Measurements from ENCODE around the gene SLIT1.

Gene SLIT1

DNA sequence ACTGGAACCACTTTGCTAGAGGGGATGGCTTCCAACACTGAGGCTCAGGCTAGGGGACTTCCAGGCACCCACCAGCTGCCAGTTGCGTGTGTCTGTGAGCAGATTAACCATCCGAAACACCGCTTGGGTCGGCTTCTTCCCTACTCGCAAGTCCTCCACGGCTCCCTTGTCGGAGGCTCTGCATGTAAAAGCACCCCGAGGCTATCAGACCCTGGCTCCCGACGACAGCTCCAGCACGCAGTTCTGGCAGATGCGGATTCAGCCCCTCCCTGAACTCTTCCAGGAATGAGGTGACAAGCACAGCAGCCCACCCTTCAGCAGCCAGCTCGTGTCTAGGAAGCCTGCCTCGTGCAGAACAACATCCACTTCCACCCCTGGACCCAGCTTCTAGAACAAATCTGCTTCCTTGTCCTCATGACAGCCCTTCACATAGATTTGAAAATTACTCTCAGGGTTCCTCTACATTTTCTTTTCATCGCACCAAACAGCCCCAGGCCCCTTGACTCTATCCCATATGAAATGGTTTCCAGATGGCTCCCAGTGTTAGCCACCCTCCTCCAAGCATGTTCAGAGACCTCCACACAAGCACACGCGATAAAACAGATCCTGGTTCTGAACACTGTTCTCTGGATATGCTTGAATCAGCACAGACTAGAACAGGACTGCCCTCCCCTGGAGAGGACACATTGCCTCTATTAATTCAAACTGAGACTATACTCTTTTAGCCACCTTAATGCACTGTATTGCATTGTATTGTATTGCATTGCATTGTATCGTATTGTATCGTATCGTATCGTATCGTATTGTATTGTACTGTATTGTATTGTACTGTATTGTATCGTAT is 44.6 kb downstream of the SLIT1 start:
- no peak for DNase-seq

DNA sequence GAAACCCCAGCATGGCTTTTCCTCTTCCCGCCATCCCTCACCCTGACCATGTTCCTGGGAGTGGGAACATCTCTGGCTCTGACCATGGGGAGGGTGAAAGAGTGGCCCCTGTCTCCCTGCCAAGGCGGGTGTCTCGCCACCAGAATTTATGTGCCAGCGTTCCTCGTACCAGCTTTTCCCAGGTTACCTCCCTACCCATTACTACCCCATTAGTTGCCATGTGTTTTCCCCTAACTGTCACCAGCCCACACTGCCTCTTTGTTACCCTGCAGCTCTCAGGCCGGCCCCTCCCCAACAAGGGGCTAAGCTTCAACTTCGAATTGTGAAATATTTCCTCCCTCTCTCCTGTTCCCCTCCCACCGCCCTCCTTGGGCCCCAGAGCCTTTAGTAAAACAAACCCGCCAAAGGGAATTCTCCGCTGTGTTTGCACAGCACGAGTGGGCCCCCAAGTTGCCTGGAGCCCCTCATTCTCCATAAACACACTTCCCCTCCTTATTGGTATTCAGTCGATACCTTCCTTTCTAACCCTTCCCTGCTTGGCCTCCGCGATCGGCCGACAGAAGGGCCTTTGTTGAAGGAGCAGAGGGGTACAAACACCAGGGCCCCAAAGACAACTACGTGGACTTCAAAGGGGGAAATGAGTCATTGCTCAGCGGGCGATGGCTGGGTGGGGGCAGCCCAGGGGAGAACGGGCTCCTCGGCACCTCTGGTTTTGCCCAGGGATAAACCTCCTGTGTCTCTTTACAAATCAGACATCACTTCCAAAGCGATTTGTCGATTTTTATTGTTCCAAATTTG is 45.5 kb downstream of the SLIT1 start:
- DNase-seq, result peak in 2 of 58 donors; percentile 17 to 27

DNA sequence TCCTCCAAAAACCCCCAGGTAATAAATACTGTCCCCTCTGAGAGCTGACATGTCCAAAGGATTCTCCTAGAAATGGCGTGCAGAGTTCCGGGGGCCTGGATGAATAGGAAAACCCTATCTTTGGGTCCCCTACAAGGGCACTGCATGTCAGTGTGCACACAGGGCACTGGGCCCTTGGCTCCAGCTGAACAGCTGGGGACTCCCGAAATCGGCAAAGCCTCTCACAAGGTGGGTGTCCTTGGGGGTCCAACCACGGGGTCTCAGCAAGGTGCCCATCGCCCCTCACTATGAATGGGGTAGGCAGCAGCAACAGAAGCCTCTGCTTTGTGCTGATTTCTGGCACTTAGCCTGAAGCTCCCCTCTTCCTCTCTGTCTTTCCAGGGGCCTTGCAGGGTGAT is 46.1 kb downstream of the SLIT1 start:
- no peak for DNase-seq

DNA sequence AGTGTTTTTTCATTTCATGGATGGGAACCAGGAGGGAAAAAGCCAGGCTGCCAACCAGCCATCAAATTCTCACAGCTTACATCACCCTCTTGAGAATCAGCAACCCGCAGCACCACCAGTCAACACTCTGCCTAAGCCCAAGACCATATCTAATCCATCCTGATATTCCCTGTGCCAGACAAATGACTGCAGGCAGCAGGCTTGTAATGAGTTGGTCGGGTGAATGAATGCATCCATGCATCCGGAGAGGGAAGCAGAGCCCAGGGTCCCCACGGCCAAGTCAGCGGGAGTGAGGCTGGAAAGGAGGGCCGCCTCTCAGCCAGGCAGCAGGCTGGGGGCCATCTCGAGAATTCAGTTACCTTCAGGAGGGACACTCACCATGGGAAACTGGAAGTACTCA is 46.9 kb downstream of the SLIT1 start:
- DNase-seq, result no peak

DNA sequence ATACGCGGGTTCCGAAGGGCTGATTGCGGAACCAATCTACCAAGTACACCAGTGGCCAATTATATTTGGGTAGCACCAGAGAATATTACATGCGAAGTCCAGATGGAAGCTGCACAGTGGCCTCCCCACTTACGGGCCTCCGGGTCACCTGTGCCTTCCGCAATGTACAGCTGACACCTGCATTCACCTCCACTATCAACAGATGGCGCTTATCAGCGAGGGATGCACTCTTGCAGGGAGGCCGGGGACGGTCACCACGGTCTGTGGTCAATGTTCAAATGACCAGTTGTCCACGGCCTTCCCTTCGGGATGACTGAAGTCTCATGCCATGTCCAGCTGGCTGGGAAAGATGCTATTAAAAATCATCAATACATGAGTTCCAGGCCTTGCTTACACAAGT is 47.6 kb downstream of the SLIT1 start:
- no peak for DNase-seq

DNA sequence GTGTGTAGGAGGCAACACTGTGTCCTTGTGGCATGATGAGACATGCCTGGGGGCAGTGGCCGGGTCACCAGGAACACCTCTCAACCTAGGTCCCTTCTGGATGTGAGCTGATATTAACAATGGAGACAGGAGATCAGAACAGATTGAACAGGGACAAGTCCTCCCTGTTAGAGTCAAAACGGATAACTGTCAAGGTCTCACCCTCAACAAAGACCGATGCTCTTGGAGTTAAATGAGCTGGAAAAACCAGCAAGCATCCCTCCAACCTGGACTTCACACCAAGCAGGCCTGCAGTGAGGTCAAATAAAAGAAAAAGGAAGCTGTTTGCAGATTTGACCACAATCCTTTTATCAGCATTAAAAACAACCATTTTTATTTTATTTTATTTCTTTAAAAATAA is 49.0 kb downstream of the SLIT1 start:
- no peak for DNase-seq

DNA sequence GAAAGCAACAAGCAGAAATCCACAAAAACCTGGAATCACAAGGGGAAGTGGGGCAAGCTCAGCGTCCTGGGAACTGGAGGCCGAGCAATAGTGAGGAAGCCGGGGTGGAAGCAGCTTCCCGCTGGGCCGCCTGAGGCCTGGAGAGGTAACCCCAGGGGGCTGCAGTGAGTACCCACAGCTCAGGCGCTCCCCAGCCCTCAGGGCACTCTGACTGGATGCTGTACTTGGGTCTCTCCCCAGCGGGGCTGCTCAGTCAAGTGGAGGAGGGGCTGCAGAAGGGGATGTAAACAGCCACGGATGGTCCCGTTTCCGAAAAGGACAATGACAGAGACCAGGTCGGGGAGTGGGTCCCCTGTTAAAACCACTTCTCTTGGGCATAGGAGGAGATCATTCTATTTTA is 50.3 kb downstream of the SLIT1 start:
- no peak for DNase-seq

DNA sequence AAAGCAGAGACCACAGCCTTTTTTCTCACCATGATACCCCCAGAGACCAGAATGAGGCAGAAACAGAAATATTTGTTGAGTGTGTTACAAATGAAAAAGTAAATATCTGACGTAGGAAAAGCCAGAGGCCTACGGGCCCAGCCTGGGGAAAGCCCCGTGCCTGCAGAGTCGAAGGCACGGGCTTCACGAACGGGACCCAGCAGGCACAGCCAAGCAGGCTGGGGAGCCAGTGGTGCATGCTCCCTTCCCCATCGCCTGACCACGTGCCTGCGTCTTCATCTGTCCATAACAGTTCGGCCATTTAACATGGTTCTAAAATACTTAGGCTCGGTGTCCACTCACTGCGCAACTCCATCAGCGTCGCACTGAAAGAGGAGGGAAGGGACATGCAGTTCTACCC is 50.8 kb downstream of the SLIT1 start:
- no peak for DNase-seq

DNA sequence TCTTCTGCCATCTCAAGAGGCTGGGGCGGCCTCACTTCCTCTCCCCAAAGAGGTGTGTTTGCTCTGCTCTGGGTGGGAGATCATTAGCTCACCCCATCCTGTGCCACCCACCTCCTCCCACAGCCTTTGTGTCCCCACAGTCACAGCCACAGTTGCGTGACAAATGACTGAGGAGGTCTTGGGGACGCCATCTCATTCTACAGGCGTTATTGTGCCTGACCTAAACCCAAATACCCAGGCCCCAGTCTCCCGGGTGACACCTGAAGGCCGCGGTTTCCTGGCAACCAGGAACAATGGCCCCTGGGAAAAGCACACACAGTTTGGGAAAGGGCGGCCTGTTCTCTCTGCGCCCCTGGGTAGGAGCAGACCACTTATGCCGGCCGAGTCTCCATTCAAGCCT is 51.6 kb downstream of the SLIT1 start:
- DNase-seq, result no peak

DNA sequence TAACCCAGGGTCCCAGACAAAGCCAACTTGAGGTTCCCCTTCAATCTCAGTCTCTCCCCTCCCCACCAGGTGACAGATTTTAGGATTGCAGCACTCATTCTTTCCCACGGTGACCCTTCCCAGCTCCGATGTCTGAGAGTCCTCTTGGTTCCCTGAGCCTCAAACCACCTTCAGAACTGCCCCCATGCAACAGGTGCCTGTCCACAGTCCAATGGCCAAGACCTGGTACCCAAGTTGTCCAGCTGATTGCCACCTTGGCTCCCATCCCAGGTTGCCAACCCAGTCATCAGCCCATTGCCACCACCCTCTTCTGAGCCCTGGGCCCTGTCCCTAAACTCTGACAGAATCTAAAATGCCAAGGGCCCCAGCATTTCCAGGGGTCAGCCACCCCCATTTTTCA is 53.5 kb downstream of the SLIT1 start:
- no peak for DNase-seq

DNA sequence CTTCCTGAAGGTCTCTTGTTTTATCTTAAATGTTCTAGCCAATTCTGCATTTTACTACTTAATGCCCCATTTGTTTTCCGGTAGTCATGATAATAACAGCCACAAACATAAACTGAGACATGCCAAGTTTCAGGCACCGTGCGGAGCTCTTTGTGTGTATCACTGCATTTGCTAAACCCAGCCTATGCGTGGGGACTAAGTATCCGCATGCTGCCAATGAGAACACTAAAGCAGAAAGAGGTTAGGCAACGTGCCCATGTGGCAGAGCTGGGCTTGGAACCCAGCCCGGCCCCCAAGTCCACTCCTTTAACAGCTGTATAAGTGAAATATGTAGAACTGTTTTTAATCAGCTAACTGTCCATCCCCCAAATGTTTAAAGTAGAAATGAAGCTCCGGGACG is 54.1 kb downstream of the SLIT1 start:
- DNase-seq, result peak in 32 of 58 donors; percentile 10 to 64 (median 28)

DNA sequence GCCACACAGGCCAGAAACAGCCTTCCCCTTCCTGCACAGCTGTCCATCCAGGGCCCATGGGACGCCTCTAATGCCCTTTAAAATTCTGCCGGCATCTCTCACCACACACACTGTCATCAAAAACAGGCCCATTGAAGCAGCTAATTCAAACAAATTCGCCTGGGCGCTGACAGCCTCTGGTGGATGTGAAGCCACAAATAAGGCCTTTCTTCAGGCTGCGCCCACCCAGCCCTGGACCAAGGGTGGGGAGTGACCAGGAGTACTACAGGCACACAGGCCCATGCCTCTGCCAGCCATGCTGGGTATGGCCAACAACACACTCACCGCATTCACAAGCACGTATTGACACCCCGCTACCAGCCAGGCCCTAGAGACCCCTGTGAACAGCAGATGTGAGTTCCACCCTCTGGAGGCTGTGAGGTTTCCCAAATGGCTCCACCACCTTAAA is 54.6 kb downstream of the SLIT1 start:
- DNase-seq, result peak in 1 of 58 donors; percentile 19

DNA sequence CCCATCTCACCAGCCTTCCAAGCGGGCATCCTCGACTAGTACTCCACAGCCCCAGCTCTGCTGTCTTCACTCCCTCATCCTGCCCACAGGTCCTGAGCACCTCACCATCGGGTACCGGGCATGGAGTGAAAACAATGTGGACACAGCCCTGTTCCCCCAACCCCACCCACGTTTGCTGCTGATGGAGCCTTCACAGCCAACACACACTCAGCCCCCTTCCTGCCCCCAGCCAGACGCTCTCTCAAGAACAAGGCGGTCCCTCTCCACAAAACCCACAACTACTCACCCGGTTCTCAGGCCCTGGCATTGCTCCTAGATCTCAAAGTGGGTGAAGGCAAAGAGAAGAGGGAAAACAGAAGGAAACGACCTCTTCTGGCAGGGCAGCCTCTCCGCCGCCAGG is 56.1 kb downstream of the SLIT1 start:
- DNase-seq, result peak in 23 of 58 donors; percentile 8 to 63 (median 32)

DNA sequence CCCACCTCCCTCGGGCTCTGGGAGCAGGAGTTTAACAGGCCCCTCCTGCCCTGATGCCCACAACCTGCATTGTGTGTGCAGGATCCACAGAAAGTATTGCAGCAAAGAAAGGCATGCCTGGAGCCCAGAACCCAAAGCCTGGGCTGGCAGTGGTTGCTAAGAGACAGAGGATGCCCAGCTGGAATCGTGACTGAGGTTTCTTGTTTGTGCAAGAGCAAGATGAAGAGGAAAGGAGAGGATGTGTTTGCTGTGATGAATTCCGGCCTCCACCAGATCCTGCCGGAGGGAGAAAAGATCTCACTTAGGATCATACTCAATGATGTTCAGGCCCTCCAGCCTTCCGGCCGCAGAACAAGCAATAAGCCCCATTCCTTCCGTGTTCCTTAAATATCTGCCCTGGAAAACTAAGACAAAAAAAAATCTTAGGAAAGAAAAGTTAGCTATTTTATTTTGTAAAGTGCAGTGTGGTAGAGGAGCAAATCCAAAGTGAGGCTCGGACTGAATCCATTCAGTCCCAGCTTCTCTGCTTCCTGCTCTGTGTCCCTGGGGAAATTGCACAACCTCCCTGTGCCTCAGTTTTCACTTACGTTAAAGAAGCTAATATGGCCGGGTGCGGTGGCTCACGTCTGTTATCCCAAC is 57.1 kb downstream of the SLIT1 start:
- peak in 47 of 58 donors; percentile 9 to 86 (median 45) for DNase-seq

DNA sequence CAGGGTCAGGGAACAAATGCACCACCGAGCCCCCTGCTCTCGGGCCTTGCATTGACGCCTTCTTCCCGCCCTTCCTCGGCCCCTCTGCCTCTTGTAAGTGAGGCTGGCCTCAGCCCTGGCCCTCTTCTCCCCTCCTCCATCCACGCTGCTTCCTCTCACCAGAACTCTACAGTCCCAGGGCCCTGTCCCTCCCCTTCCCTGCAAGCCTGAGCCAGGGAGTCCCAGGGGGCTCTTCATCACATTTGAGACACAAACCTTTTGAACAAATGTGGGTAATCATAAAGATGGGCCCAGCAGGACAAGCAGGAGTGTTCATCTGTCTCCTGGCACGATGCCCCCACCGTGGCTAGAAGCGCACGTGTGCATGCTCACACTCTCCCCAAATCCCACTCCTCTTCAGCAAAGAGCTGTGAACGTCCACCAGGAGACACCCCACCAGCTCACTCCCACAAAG is 57.7 kb downstream of the SLIT1 start:
- DNase-seq, result no peak

DNA sequence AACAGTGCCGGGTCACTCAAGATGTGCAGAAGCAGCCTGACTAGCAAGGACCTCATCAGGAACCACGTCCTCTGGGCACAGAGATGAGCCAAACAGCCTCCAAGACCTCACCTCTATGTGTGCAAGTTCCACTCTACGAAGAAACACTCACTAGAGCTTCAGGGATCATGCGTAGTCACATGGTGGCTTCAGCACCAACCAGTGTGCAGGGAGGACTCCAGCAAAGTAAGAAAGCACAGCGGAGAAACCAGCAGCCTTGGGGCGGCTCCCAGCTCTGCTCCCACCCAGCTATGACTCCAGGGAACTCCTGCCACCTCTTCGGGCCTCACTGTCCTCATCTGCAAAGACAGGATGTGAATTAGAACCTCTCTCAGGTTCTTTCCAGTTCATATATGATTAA is 58.2 kb downstream of the SLIT1 start:
- no peak for DNase-seq

DNA sequence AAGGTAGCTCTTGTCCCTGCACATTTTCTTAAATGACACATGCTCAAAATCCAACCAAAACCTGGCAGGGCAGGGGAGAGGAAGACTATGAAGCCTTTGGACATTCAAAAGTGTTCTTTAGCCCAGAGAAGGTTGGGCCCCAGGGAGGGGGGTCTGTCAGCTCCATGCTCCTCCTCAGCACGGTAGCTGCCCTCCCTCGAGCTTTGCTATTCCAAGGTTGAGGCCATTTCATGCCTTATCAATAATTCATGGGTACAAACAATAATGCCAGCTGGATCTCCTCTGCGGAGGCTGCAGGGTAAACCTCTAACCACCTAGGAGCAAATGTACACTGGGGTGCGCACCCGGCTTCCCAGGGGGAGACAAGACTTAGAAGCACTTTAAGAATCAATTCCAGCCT is 61.5 kb downstream of the SLIT1 start:
- DNase-seq, result no peak

DNA sequence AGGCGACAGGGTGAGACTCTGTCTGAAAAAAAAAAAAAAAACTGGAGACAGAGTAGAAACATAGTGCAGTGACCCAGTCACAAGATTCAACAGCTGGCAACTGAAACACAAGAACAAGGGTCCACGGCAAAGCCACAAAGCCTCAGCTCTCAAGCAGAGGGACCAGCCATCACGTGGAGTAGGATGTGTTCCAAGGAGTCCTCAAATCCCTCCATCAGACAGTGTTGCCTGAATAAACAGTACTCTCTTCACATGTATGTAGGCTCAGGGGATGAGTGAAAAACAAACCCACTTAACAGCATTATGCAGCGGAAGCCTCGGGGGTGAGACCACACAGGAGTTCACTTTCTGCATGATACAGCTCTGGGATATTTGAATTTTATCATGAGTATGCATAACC is 62.0 kb downstream of the SLIT1 start:
- peak in 1 of 58 donors; percentile 8 for DNase-seq

DNA sequence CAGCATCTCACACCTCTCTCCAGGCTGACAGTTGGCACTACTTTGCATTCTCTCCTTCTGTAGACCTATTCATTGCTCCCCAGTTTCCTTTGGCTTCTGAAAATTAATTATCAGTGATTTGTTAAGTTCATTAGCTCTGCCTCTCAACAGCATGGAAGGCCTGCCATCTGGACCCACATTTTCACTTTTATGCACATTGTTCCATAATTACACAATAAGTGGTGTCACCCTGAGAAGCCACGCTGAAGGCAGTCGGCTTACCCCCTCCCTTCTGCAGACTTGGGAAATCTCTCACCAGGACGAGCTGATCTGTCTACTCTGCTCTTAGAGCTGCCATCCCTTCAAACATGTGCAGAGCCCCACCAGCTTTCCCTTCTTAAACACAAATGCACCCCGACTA is 64.7 kb downstream of the SLIT1 start:
- no peak for DNase-seq

DNA sequence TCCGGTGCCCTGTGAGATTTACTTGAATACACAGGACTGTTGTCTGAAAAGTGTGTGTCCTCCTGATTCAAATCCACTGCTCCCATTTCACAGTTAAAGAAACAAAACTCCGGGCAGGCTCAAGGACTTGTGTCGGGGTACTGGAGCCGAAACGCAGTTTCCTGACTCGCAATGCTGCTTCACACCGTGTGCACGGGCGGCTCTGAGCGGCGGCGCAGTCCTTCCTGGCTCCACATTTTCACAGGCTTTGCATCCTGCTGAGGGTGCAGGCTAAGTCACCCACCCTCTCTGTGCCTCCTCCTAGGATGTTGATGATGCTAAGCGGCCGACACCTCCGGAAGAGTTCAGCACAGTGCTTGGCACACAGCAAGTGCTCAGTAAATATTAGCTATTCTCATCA is 65.4 kb downstream of the SLIT1 start:
- no peak for DNase-seq

DNA sequence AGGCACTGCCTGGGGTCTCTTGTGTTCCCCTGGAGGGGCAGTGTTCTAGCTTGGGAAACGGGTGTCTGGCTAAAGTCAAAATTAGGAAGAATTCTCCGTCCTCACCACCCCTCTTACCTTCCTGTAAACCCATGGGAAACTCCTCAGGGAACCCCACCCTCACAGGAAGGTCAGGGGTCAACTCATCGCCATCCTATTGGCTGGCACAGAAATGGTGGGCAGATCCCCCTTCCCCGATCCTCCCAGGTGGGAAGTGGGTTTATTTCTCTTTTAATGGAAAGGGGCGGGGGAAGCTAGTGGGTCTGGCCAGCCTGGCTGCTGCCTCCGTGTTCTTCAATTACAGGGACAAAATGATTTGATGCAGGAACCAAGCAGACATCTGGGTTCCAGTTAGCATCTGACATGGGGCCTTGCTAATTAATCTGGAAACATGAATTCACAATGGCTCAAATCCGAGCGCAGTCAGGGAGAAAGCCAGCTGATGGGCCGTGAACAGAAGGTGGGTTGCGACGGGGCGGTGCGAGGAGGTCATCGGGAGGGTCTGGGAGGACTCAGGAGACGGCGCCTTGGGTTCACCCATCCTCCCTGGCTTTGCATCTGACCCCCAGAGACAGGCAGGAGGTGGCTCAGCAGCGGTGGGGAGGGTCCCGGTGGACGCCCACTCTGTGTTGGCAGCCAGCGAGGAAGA is 66.6 kb downstream of the SLIT1 start:
- DNase-seq, result no peak

All from anterior cingulate cortex (tissue), 58 donors.